GM12874 (cell line): ENCODE data around the gene IQSEC3.
"Not testable (repeated sequence)": the region's sequence is repeated elsewhere in the genome, so short reads cannot be mapped to it uniquely, and the experiment has no call there.

Experiments used
- TF ChIP-seq, protein P1 (sequence below): IDR thresholded peaks from 2 replicates; pipeline ENCODE4 v1.5.1; 2011; ENCODE audit warnings: low read depth, mild to moderate bottlenecking, control low read depth, low read length, moderate library complexity; ENCODE audit not compliant: insufficient read depth

The IQSEC3 gene

GRCh38 chr12:66428-66781, at the start of gene IQSEC3:
TSS of gene IQSEC3 (plus strand) at chr12:66767. CDS start at chr12:66883, 116 bp downstream.
- TF ChIP-seq, protein P1, sequence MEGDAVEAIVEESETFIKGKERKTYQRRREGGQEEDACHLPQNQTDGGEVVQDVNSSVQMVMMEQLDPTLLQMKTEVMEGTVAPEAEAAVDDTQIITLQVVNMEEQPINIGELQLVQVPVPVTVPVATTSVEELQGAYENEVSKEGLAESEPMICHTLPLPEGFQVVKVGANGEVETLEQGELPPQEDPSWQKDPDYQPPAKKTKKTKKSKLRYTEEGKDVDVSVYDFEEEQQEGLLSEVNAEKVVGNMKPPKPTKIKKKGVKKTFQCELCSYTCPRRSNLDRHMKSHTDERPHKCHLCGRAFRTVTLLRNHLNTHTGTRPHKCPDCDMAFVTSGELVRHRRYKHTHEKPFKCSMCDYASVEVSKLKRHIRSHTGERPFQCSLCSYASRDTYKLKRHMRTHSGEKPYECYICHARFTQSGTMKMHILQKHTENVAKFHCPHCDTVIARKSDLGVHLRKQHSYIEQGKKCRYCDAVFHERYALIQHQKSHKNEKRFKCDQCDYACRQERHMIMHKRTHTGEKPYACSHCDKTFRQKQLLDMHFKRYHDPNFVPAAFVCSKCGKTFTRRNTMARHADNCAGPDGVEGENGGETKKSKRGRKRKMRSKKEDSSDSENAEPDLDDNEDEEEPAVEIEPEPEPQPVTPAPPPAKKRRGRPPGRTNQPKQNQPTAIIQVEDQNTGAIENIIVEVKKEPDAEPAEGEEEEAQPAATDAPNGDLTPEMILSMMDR: not testable (repeated sequence)

DNA sequence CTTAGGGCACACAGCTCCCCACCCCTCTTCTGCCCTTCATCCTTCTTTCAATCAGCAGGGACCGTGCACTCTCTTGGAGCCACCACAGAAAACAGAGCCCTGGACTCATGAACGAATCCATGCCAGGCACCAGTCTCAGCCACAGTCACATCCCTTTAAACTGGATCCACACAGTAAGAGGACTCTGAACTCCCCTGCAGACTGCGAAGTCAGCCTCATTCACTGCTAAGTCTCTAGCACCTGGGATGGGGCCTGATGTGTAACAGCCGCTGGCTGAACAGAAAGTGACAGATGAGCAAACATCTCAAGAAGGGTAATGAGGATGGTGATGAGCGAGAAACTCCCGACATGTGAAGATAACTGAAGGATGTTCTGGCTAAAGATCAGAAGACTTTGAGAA, 45.8 kb upstream of the IQSEC3 start:
- TF ChIP-seq, protein P1: no peak

DNA sequence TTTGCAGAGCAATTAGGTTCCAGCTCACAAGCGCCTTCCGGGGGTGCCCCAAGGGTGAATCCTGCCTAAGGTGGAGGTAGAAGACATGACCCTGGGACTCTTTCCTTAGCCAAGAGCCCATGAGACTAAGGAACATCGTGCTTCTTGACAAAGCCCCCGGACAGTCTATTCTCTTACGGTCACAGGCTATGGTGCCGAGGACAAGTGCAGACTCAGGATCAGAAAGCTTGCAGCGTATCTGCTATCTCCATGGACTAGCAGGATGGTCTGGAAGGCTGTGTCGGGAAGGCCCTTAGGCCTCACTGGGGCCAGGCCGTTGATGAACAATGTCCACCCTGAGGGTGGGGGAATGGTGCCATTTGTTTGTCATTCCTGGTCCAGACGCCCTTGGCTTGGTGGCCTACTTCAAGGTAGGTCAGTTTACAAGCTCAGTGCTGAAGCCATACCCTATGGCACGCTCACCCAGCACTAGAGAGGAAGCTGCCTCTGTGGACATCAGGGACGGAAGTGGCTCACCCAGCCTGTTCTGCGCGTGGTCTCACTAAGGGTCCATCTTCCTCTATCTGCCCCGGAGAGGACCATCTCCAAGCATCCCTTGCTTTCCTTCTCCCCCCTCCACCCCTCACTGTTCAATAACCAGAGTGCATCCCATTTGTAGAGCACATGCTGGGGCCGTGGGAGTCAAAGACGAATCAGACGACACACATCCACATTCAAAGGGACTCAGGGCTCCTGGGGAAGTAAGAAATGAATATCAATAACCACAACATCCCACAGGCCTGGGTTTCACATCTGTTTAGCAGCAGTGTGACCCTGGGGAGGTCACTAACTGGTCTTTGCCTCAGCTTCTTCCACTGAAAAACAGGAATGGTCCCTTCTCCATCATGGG, 45.0 kb upstream of the IQSEC3 start:
- TF ChIP-seq, protein P1: no peak

- TF ChIP-seq, protein P1: peak; percentile 32
Measured at GRCh38 chr12:22190-22529, 44.4 kb upstream of the IQSEC3 start.

GRCh38 chr12:22530-23201, 43.9 kb upstream of the IQSEC3 start:
- TF ChIP-seq, protein P1: no peak

GRCh38 chr12:53735-54730, 12.5 kb upstream of the IQSEC3 start:
- TF ChIP-seq, protein P1: no peak
